ENCODE results near the gene CFP. TPM values are rescaled to one million over a fixed set of nuclear protein-coding genes. Genes with fewer than 3 reads are reported as not detected.

CFP gene
- total RNA-seq, 1 donor from 2014 or later, result 0.51 TPM

- peak; percentile 89 for DNase-seq (ENCODE audit: extremely low spot score, unreplicated experiment)
- peaks cover 17% of the 10 kb centered on the region for H3K36me3 Mint-ChIP-seq
- H3K27me3 Mint-ChIP-seq, result no peaks in the 10 kb centered on the region
- H3K4me3 Mint-ChIP-seq, result peak within 1 kb of the TSS; percentile 97
- no peak for TF ChIP-seq CTCF (conservative IDR thresholded peaks at IDR 0.05)
- peak within 1 kb of the TSS; percentile 98 for H3K27ac Mint-ChIP-seq
- H3K4me1 Mint-ChIP-seq (ENCODE audit: unreplicated experiment), result peaks cover 15% of the 10 kb centered on the region
- H3K9me3 Mint-ChIP-seq, result peaks cover 7% of the 10 kb centered on the region
Measured at GRCh38 chrX:47650164-47651042, 20.7 kb upstream of the CFP start, which contains the start of gene ELK1. TSS of gene ELK1 (minus strand) at chrX:47650563. CDS start at chrX:47641441, 9,122 bp downstream.

GRCh38 chrX:47649781-47650163 is 20.0 kb upstream of the CFP start:
- peaks cover 7% of the 10 kb centered on the region for H3K9me3 Mint-ChIP-seq
- H3K36me3 Mint-ChIP-seq, result peaks cover 17% of the 10 kb centered on the region
- TF ChIP-seq CTCF (conservative IDR thresholded peaks at IDR 0.05), result no peak
- H3K4me3 Mint-ChIP-seq, result peak overlapping the region; percentile 97
- H3K4me1 Mint-ChIP-seq (ENCODE audit: unreplicated experiment), result peaks cover 17% of the 10 kb centered on the region
- H3K27me3 Mint-ChIP-seq, result no peaks in the 10 kb centered on the region
- DNase-seq (ENCODE audit: extremely low spot score, unreplicated experiment), result no peak
- no peak overlapping the region for H3K27ac Mint-ChIP-seq

GRCh38 chrX:47649271-47649670 is 19.5 kb upstream of the CFP start:
- DNase-seq (ENCODE audit: extremely low spot score, unreplicated experiment), result no peak
- Mint-ChIP-seq H3K36me3 (peaks cover 17% of the 10 kb centered on the region), H3K4me1 (ENCODE audit: unreplicated experiment) (peaks cover 20% of the 10 kb centered on the region), H3K27me3 (no peaks in the 10 kb centered on the region), H3K27ac (peak overlapping the region; percentile 45), H3K9me3 (peaks cover 7% of the 10 kb centered on the region), H3K4me3 (peak overlapping the region; percentile 97)
- TF ChIP-seq CTCF (conservative IDR thresholded peaks at IDR 0.05), result no peak

GRCh38 chrX:47648376-47648775 is 18.6 kb upstream of the CFP start:
- H3K9me3 Mint-ChIP-seq, result peaks cover 7% of the 10 kb centered on the region
- no peak for TF ChIP-seq CTCF (conservative IDR thresholded peaks at IDR 0.05)
- peaks cover 20% of the 10 kb centered on the region for H3K4me1 Mint-ChIP-seq (ENCODE audit: unreplicated experiment)
- no peak overlapping the region for H3K27ac Mint-ChIP-seq
- no peak for DNase-seq (ENCODE audit: extremely low spot score, unreplicated experiment)
- H3K27me3 Mint-ChIP-seq, result no peaks in the 10 kb centered on the region
- peaks cover 17% of the 10 kb centered on the region for H3K36me3 Mint-ChIP-seq
- H3K4me3 Mint-ChIP-seq, result peak overlapping the region; percentile 97

- TF ChIP-seq CTCF (conservative IDR thresholded peaks at IDR 0.05), result no peak
- H3K27ac Mint-ChIP-seq, result no peak overlapping the region
- no peak overlapping the region for H3K4me3 Mint-ChIP-seq
- H3K27me3 Mint-ChIP-seq, result no peaks in the 10 kb centered on the region
- DNase-seq (ENCODE audit: extremely low spot score, unreplicated experiment), result no peak
- peaks cover 13% of the 10 kb centered on the region for H3K36me3 Mint-ChIP-seq
- H3K4me1 Mint-ChIP-seq (ENCODE audit: unreplicated experiment), result peaks cover 20% of the 10 kb centered on the region
- H3K9me3 Mint-ChIP-seq, result peaks cover 7% of the 10 kb centered on the region
Measured at GRCh38 chrX:47646636-47647035, 16.9 kb upstream of the CFP start.

All from type B pancreatic cell (in vitro differentiated cells).